Measurements from ENCODE around the gene ZNF143.

GRCh38 chr11:9571071-9571762 is 110.4 kb downstream of the ZNF143 start:
- TF ChIP-seq POLR2AphosphoS5 (IDR thresholded peaks at IDR 0.05; ENCODE audit: low read depth): no peak
- TF ChIP-seq CTCF (IDR thresholded peaks at IDR 0.05; ENCODE audit: insufficient read depth, low read length): no peak
- TF ChIP-seq GABPA (IDR thresholded peaks at IDR 0.05; ENCODE audit: low read depth): no peak
- no peak for TF ChIP-seq REST (IDR thresholded peaks at IDR 0.05; ENCODE audit: insufficient replicate concordance, low read depth)
- TF ChIP-seq SPI1 (IDR thresholded peaks at IDR 0.05; ENCODE audit: borderline replicate concordance, low read depth): no peak
